NCI-H1436 (cell line): ENCODE data around the gene IGHMBP2.

Experiments
- DNase-seq: peaks from one replicate; lab custom pipeline; 2025; lab: John Stamatoyannopoulos, UW

The IGHMBP2 gene

GRCh38 chr11:68928136-68928880, 24.6 kb downstream of the IGHMBP2 start:
- DNase-seq: no peak

- DNase-seq: no peak
These were observed 25.4 kb downstream of the IGHMBP2 start for GRCh38 chr11:68929135-68929534.

GRCh38 chr11:68929706-68930570, 26.2 kb downstream of the IGHMBP2 start:
- DNase-seq: no peak

GRCh38 chr11:68930991-68931855, 27.5 kb downstream of the IGHMBP2 start:
- DNase-seq: no peak

GRCh38 chr11:68931911-68932310, 28.2 kb downstream of the IGHMBP2 start:
- DNase-seq: no peak

GRCh38 chr11:68932358-68932757, 28.7 kb downstream of the IGHMBP2 start:
- DNase-seq: no peak

- DNase-seq: no peak
These were observed 29.4 kb downstream of the IGHMBP2 start for GRCh38 chr11:68932933-68933577.

- DNase-seq: no peak
These were observed 30.1 kb downstream of the IGHMBP2 start for GRCh38 chr11:68933605-68934320.

- DNase-seq: no peak
These were observed 30.6 kb downstream of the IGHMBP2 start for GRCh38 chr11:68934321-68934645.

- no peak for DNase-seq
These were observed 31.0 kb downstream of the IGHMBP2 start for GRCh38 chr11:68934666-68935065.

- DNase-seq: no peak
These were observed 31.4 kb downstream of the IGHMBP2 start for GRCh38 chr11:68935066-68935465.

GRCh38 chr11:68935516-68936357, 32.0 kb downstream of the IGHMBP2 start:
- no peak for DNase-seq

- DNase-seq: no peak
These were observed 32.6 kb downstream of the IGHMBP2 start for GRCh38 chr11:68936358-68936636.

GRCh38 chr11:68936676-68937620, 33.3 kb downstream of the IGHMBP2 start:
- no peak for DNase-seq

- DNase-seq: no peak
These were observed 34.4 kb downstream of the IGHMBP2 start for GRCh38 chr11:68938088-68938487.

GRCh38 chr11:68938816-68939582, 35.3 kb downstream of the IGHMBP2 start:
- DNase-seq: no peak

GRCh38 chr11:68939583-68940555, 36.2 kb downstream of the IGHMBP2 start:
- DNase-seq: no peak
